IMR-90 (cell line): ENCODE data around the gene STPG1. TPM values are rescaled to one million over a fixed set of nuclear protein-coding genes. Genes with fewer than 3 reads are reported as not detected.

Experiments used
- ATAC-seq: fragments of 200-7000 bp; cut with Tn5 transposase; 2 replicates; pipeline ENCODE4 v1.9.1; 2020; ENCODE audit warnings: low read depth, mild to moderate bottlenecking, moderate library complexity
- BruUV-seq: library from RNA; stranded (reverse); fragments of 400-500 nt; replicated peaks from 2 replicates; lab custom pipeline; 2021; lab: Mats Ljungman, UMichigan
- CTCF ChIA-PET: fragments of 300-600 bp; formaldehyde crosslinking; extraction: SDS; loops from one replicate; lab custom pipeline; 2021; ENCODE audit warnings: antibody characterized with exemption; lab: Yijun Ruan, JAX
- POLR2A ChIA-PET: fragments of 300-600 bp; sonication (Branson Sonifier 250); formaldehyde crosslinking; loops from one replicate; lab custom pipeline; 2022; ENCODE audit warnings: antibody characterized with exemption; ENCODE audit not compliant: unreplicated experiment; lab: Charles Lee
- DNase-seq: peaks from one replicate; pipeline ENCODE4 v3.0.0; 2013
- H2AFZ ChIP-seq: replicated peaks from 2 replicates; pipeline ENCODE3; 2013; ENCODE audit warnings: low read length, mild to moderate bottlenecking; ENCODE audit not compliant: poor library complexity
- H2AK5ac ChIP-seq: 2 replicates; pipeline ENCODE4 v1.6.1; 2013; ENCODE audit warnings: low read depth, low read length, inconsistent platforms
- H2AK9ac ChIP-seq: replicated peaks from 2 replicates; pipeline ENCODE3; 2013; ENCODE audit warnings: mild to moderate bottlenecking, low read depth, low read length, moderate library complexity; ENCODE audit not compliant: poor library complexity
- H2BK120ac ChIP-seq: 2 replicates; pipeline ENCODE4 v1.6.1; 2013; ENCODE audit warnings: low read depth, low read length, inconsistent platforms
- H2BK15ac ChIP-seq: 3 replicates; pipeline ENCODE4 v1.6.1; 2013; ENCODE audit warnings: low read depth, low read length, inconsistent platforms
- H2BK20ac ChIP-seq: 2 replicates; pipeline ENCODE4 v1.6.1; 2013; ENCODE audit warnings: low read depth, mild to moderate bottlenecking, inconsistent platforms, low read length, moderate library complexity
- H2BK5ac ChIP-seq: 2 replicates; pipeline ENCODE4 v1.6.1; 2013; ENCODE audit warnings: mild to moderate bottlenecking, low read depth, low read length, inconsistent platforms; ENCODE audit not compliant: poor library complexity, severe bottlenecking
- H3K14ac ChIP-seq: replicated peaks from 2 replicates; pipeline ENCODE4 v1.6.1; 2013; ENCODE audit warnings: low read depth, low read length, inconsistent platforms
- H3K18ac ChIP-seq: 2 replicates; pipeline ENCODE4 v1.6.1; 2013; ENCODE audit warnings: low read depth, low read length, control low read depth
- H3K23ac ChIP-seq: 2 replicates; pipeline ENCODE4 v1.6.1; 2013; ENCODE audit warnings: low read depth, low read length, inconsistent platforms
- H3K27ac ChIP-seq: 2 replicates; pipeline ENCODE4 v1.5.1; 2013; ENCODE audit warnings: mild to moderate bottlenecking, control low read depth, low read length; ENCODE audit not compliant: insufficient read depth
- H3K27me3 ChIP-seq: 2 replicates; pipeline ENCODE4 v1.6.1; 2013; ENCODE audit warnings: low read length; ENCODE audit not compliant: control insufficient read depth, insufficient read depth
- H3K36me3 ChIP-seq: 2 replicates; pipeline ENCODE4 v1.6.1; 2013; ENCODE audit warnings: low read length, mixed read lengths; ENCODE audit not compliant: control insufficient read depth, insufficient read depth
- H3K4ac ChIP-seq: 2 replicates; pipeline ENCODE4 v1.6.1; 2013; ENCODE audit warnings: low read depth, low read length, inconsistent platforms
- H3K4me1 ChIP-seq: 2 replicates; pipeline ENCODE4 v1.6.1; 2013; ENCODE audit warnings: low read length, mixed read lengths; ENCODE audit not compliant: control insufficient read depth, insufficient read depth
- H3K4me2 ChIP-seq: 2 replicates; pipeline ENCODE4 v1.6.1; 2013; ENCODE audit warnings: low read depth, mild to moderate bottlenecking, control low read depth, low read length, moderate library complexity
- H3K4me3 ChIP-seq: 2 replicates; pipeline ENCODE4 v1.5.1; 2013; ENCODE audit warnings: low read depth, mild to moderate bottlenecking, control low read depth, low read length, moderate library complexity; ENCODE audit not compliant: insufficient read depth
- H3K56ac ChIP-seq: 2 replicates; pipeline ENCODE4 v1.6.1; 2013; ENCODE audit warnings: low read length, inconsistent platforms; ENCODE audit not compliant: insufficient read depth; ENCODE audit errors: extremely low read depth
- H3K79me1 ChIP-seq, 2 experiments: 2 replicates each; pipeline ENCODE4 v1.6.1; 2013; ENCODE audit warnings: low read length in 2 of 2, inconsistent platforms in 1 of 2, low read depth in 1 of 2
- H3K9ac ChIP-seq: 2 replicates; pipeline ENCODE4 v1.6.1; 2013; ENCODE audit warnings: low read depth, low read length, control low read depth
- H3K9me1 ChIP-seq: 2 replicates; pipeline ENCODE4 v1.6.1; 2013; ENCODE audit warnings: low read length, inconsistent platforms; ENCODE audit not compliant: insufficient read depth
- H3K9me3 ChIP-seq: 2 replicates; pipeline ENCODE4 v1.6.1; 2013; ENCODE audit warnings: low read length; ENCODE audit not compliant: control insufficient read depth, insufficient read depth
- H4K20me1 ChIP-seq: 2 replicates; pipeline ENCODE4 v1.6.1; 2013; ENCODE audit warnings: low read length, inconsistent platforms; ENCODE audit not compliant: insufficient read depth
- H4K5ac ChIP-seq: 2 replicates; pipeline ENCODE4 v1.6.1; 2013; ENCODE audit warnings: mild to moderate bottlenecking, low read depth, low read length, control low read depth
- H4K8ac ChIP-seq, 2 experiments: 2 replicates each; pipeline ENCODE4 v1.6.1; 2013; ENCODE audit warnings: low read depth in 2 of 2, low read length in 2 of 2, control low read depth in 1 of 2, inconsistent platforms in 1 of 2
- H4K91ac ChIP-seq: 2 replicates; pipeline ENCODE4 v1.6.1; 2013; ENCODE audit warnings: low read depth, low read length, inconsistent platforms; ENCODE audit not compliant: insufficient read depth
- CEBPB ChIP-seq: IDR thresholded peaks from 2 replicates; pipeline ENCODE4 v1.6.1; 2012; ENCODE audit warnings: low read depth, low read length, improper control_type of control experiment
- FOS ChIP-seq: fragments of 150-350 bp; IDR thresholded peaks from 2 replicates; pipeline ENCODE4 v1.6.1; 2016; ENCODE audit warnings: low read depth, low read length
- MAFK ChIP-seq: IDR thresholded peaks from 2 replicates; pipeline ENCODE4 v1.6.1; 2012; ENCODE audit warnings: low read depth, low read length, improper control_type of control experiment
- MAZ ChIP-seq: IDR thresholded peaks from 2 replicates; pipeline ENCODE4 v1.6.1; 2012; ENCODE audit warnings: low read depth, mild to moderate bottlenecking, low read length, improper control_type of control experiment, moderate library complexity, borderline replicate concordance
- MXI1 ChIP-seq: IDR thresholded peaks from 2 replicates; pipeline ENCODE4 v1.6.1; 2012; ENCODE audit warnings: low read depth, mild to moderate bottlenecking, low read length, moderate library complexity, borderline replicate concordance
- NFE2L2 ChIP-seq: fragments of 150-350 bp; IDR thresholded peaks from 2 replicates; pipeline ENCODE4 v1.6.1; 2016; ENCODE audit warnings: low read depth, mild to moderate bottlenecking, low read length
- POLR2A ChIP-seq: IDR thresholded peaks from 2 replicates; pipeline ENCODE4 v1.6.1; 2012; ENCODE audit warnings: mild to moderate bottlenecking, low read depth, low read length
- RAD21 ChIP-seq: IDR thresholded peaks from 2 replicates; pipeline ENCODE4 v1.6.1; 2012; ENCODE audit warnings: low read length, improper control_type of control experiment
- RFX5 ChIP-seq: IDR thresholded peaks from 2 replicates; pipeline ENCODE4 v1.8.0; 2012; ENCODE audit warnings: low read depth, mild to moderate bottlenecking, low read length, moderate library complexity
- SMC3 ChIP-seq: fragments of 150-350 bp; IDR thresholded peaks from 2 replicates; pipeline ENCODE4 v1.6.1; 2016; ENCODE audit warnings: low read depth, mild to moderate bottlenecking, antibody characterized with exemption, low read length, moderate library complexity
- WGBS, 2 experiments: methylation state at CpG; one replicate each; pipeline versions ENCODE4 v1.1.5 to v1.1.7; 2013; ENCODE audit warnings: missing lambda C conversion rate in 2 of 2; ENCODE audit not compliant: insufficient read length in 1 of 2; ENCODE audit errors: extremely low coverage in 2 of 2; 5-methylcytosine and 5-hydroxymethylcytosine counted together
- dilution Hi-C: fragments of 300-500 bp; cut with HindIII; formaldehyde crosslinking; loops from one replicate; pipeline ENCODE4 v1.14.3; 2018; ENCODE audit warnings: low sequenced_read_pairs; ENCODE audit not compliant: unreplicated experiment
- in situ Hi-C: fragments of 300-500 bp; cut with MboI; formaldehyde crosslinking; loops from 3 replicates; pipeline ENCODE4 v1.14.3; 2019; ENCODE audit warnings: low sequenced_read_pairs, inconsistent platforms, mixed read lengths
- intact Hi-C: fragments of 100-400 bp; cut with micrococcal nuclease; formaldehyde crosslinking; loops from 2 replicates; pipeline ENCODE4 v1.10.0; 2022
- polyA plus RNA-seq, 3 experiments: library from polyadenylated mRNA; depleted of rRNA; stranded (reverse); fragments of >200 nt; gene quantifications; 2 replicates each; pipeline ENCODE4 v1.2.3, GENCODE V29; 2012; ENCODE audit warnings: low replicate concordance in 1 of 3
- total RNA-seq: library from RNA; depleted of rRNA; stranded (reverse); fragments of >200 nt; gene quantifications from 2 replicates; pipeline ENCODE4 v1.2.3, GENCODE V29; 2012
- TF ChIP-seq, protein P1 (sequence below): fragments of 150-350 bp; IDR thresholded peaks from 2 replicates; pipeline ENCODE4 v1.6.1; 2016; ENCODE audit warnings: low read depth, mild to moderate bottlenecking, low read length, moderate library complexity, borderline replicate concordance
- TF ChIP-seq, protein P2 (sequence below): fragments of 150-350 bp; IDR thresholded peaks from 2 replicates; pipeline ENCODE4 v1.6.1; 2017; ENCODE audit warnings: mild to moderate bottlenecking, antibody characterized with exemption, low read length, low read depth
- TF ChIP-seq, protein P3 (sequence below): conservative IDR thresholded peaks from 2 replicates; pipeline ENCODE4 v1.5.1; 2012; ENCODE audit warnings: mild to moderate bottlenecking, low read depth, low read length, improper control_type of control experiment

The STPG1 gene
- total and polyA plus RNA-seq, 2 of the 4 experiments (the other 2 are of a cell fraction): 3.0 to 6.5 TPM

DNA sequence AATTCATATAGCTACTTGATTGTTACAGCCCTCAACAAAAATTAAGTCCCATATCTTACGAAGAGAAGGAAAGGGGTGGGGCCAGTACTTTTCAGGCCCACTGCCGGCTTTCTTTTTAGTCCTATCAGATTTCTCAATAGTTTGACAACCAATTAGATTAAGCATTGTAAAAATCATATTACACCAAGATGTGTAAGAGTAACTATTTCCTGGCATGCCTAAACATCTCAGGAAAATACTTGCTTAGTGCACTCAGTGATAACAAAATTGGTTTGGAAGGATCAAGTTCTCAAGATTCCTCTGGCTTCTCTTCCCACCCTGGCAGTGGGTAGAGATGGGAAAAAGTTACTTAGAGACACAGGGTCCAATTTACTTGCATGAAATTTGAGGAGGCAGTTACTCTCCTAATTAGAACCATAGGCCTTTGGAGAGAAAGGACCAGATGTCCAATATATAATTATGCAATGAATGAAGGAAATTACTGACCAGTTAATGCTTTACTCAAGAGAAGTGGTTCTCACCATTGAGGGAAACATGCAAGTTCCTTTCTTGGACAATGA is 30.1 kb downstream of the STPG1 start:
- no peaks in the 10 kb centered on the region for H3K27me3 ChIP-seq
- H3K56ac ChIP-seq: no peak overlapping the region
- POLR2A ChIA-PET: interaction anchor here (0.6 kb wide), 1 partner anchor 182 kb away, joined by 3 read pairs; no protein-coding TSS in a partner anchor
- in situ Hi-C loops: no loop called here
- intact Hi-C loops: loop anchor here (10.0 kb wide), 1 partner anchor 89 kb away; no protein-coding TSS in a partner anchor
- H3K4me3 ChIP-seq: no peak overlapping the region
- peaks cover 24% of the 10 kb centered on the region for H3K9me1 ChIP-seq
- DNase-seq (no peak), ATAC-seq (no peak)
- H3K36me3 ChIP-seq: no peaks in the 10 kb centered on the region
- H3K14ac ChIP-seq: 0 out of 2 replicates have a peak overlapping the region, but pooled peaks have one; percentile 1
- H3K18ac ChIP-seq: no peak overlapping the region
- H2BK5ac ChIP-seq: no peak overlapping the region
- H3K27ac ChIP-seq: no peak overlapping the region
- BruUV-seq: no TSS peak
- CTCF ChIA-PET: interaction anchor here (1.1 to 4.6 kb wide), 3 partner anchors 8 to 182 kb away, joined by 4 to 18 read pairs (median 6); no protein-coding TSS in a partner anchor
- WGBS, 2 experiments: no CpG with 5 or more reads among the region's 2 CpGs
- 0 out of 2 replicates have a peak overlapping the region, but pooled peaks have one; percentile 8 for H4K91ac ChIP-seq
- no peak overlapping the region for H3K23ac ChIP-seq
- H3K79me1 ChIP-seq: 0 out of 4 replicates have a peak, but pooled peaks cover 0 to 9% of the 10 kb centered on the region in 2 experiments
- no peak overlapping the region for H2AFZ ChIP-seq
- H4K8ac ChIP-seq: peak overlapping the region in 1 of 2 experiments; percentile 12; a peak in 1 of 4 replicates
- H2AK9ac ChIP-seq: no peak overlapping the region
- H2AK5ac ChIP-seq: no peak overlapping the region
- dilution Hi-C loops: no loop called here
- no peaks in the 10 kb centered on the region for H3K9me3 ChIP-seq
- H2BK20ac ChIP-seq: no peak overlapping the region; the same call in 1 of the 2 replicates
- no peak for TF ChIP-seq FOS
- TF ChIP-seq MXI1: no peak
- TF ChIP-seq, protein P1, sequence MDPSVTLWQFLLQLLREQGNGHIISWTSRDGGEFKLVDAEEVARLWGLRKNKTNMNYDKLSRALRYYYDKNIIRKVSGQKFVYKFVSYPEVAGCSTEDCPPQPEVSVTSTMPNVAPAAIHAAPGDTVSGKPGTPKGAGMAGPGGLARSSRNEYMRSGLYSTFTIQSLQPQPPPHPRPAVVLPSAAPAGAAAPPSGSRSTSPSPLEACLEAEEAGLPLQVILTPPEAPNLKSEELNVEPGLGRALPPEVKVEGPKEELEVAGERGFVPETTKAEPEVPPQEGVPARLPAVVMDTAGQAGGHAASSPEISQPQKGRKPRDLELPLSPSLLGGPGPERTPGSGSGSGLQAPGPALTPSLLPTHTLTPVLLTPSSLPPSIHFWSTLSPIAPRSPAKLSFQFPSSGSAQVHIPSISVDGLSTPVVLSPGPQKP: no peak
- no peak for TF ChIP-seq POLR2A
- TF ChIP-seq, protein P2, sequence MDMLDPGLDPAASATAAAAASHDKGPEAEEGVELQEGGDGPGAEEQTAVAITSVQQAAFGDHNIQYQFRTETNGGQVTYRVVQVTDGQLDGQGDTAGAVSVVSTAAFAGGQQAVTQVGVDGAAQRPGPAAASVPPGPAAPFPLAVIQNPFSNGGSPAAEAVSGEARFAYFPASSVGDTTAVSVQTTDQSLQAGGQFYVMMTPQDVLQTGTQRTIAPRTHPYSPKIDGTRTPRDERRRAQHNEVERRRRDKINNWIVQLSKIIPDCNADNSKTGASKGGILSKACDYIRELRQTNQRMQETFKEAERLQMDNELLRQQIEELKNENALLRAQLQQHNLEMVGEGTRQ: no peak
- TF ChIP-seq NFE2L2: no peak
- TF ChIP-seq RAD21: no peak
- TF ChIP-seq, protein P3, sequence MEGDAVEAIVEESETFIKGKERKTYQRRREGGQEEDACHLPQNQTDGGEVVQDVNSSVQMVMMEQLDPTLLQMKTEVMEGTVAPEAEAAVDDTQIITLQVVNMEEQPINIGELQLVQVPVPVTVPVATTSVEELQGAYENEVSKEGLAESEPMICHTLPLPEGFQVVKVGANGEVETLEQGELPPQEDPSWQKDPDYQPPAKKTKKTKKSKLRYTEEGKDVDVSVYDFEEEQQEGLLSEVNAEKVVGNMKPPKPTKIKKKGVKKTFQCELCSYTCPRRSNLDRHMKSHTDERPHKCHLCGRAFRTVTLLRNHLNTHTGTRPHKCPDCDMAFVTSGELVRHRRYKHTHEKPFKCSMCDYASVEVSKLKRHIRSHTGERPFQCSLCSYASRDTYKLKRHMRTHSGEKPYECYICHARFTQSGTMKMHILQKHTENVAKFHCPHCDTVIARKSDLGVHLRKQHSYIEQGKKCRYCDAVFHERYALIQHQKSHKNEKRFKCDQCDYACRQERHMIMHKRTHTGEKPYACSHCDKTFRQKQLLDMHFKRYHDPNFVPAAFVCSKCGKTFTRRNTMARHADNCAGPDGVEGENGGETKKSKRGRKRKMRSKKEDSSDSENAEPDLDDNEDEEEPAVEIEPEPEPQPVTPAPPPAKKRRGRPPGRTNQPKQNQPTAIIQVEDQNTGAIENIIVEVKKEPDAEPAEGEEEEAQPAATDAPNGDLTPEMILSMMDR: no peak
- TF ChIP-seq MAZ: no peak
- no peak for TF ChIP-seq SMC3
- no peak for TF ChIP-seq MAFK
- no peak for TF ChIP-seq CEBPB
- TF ChIP-seq RFX5: no peak
- no peak overlapping the region for H4K5ac ChIP-seq
- 0 out of 3 replicates have a peak overlapping the region, but pooled peaks have one; percentile 42 for H2BK15ac ChIP-seq
- peaks cover 16% of the 10 kb centered on the region for H3K4me1 ChIP-seq
- H3K4ac ChIP-seq: peak overlapping the region; percentile 19; the same call in 1 of the 2 replicates
- peaks cover 4% of the 10 kb centered on the region; the same call in 1 of the 2 replicates for H4K20me1 ChIP-seq
- no peak overlapping the region for H3K4me2 ChIP-seq
- no peak overlapping the region for H3K9ac ChIP-seq
- peak overlapping the region; percentile 1 for H2BK120ac ChIP-seq
